Dedifferentiated amniotic fluid mesenchymal stem cell (primary cell): ENCODE measurements around the gene PRICKLE1.

Experiments used
- DNase-seq: peaks from one replicate; pipeline ENCODE4 v3.0.0-alpha.2; 2016; ENCODE audit errors: extremely low spot score

The PRICKLE1 gene

DNA sequence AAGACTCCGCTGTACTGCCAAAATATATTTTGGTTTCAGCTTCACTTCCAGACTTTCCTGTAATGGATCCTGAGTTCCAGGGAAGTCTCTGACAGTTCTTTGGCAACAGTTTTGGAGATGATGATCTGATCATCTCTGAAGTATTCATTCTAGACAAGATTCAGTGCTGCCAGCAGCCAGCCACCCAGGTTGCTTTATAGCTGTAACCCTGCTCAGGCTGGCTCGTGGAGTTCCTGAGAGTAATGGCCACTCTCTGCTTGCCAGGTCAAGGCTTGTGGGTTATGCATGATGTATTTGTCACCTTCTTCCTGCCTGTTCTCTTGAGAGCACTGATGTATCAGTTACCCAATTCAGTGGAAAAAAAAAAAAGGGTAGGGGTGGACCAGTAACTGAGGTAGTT is 139.3 kb downstream of the PRICKLE1 start:
- no peak for DNase-seq

DNA sequence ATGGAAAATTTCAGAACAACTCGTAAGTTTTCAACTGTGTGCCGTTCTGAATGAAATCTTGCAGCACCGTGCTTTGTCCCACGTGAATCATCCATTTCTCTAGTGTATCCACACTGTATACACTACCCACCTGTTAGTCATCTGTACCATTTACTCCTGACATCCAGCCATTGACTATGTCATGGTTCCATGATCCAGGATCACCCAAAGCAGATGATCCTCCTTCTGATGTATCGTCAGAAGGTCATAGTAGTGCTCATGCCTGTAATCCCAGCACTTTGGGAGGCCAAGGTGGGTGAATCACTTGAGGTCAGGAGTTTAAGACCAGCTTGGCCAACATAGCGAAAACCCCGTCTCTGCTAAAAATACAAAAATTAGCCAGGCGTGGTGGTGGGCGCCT is 140.7 kb downstream of the PRICKLE1 start:
- DNase-seq = no peak

GRCh38 chr12:42447371-42447786 is 142.2 kb downstream of the PRICKLE1 start:
- DNase-seq = no peak

DNA sequence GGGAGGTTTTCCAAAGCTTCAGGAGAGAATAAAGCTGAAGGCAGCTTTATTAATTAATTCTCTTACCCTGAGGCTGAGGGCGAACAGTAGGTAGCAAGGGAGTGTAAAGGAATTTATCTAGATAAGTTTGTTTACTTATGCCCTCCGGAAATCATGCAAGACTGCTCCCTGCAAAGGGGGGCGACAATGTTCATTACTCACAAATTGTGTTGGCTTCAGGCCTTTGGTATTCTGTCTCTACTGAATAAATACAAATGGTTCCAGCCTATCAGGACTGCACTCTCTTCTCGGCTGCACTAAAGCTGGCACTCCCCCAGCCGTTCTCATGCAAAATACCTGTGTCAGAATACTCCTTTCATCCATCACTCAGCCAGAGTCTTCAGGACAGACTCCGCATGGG is 142.8 kb downstream of the PRICKLE1 start:
- no peak for DNase-seq

GRCh38 chr12:42445891-42446290 is 143.7 kb downstream of the PRICKLE1 start:
- DNase-seq = no peak

- DNase-seq = no peak
These were observed 145.2 kb downstream of the PRICKLE1 start for GRCh38 chr12:42444192-42444943.

GRCh38 chr12:42442888-42443287 is 146.7 kb downstream of the PRICKLE1 start:
- DNase-seq = no peak

DNA sequence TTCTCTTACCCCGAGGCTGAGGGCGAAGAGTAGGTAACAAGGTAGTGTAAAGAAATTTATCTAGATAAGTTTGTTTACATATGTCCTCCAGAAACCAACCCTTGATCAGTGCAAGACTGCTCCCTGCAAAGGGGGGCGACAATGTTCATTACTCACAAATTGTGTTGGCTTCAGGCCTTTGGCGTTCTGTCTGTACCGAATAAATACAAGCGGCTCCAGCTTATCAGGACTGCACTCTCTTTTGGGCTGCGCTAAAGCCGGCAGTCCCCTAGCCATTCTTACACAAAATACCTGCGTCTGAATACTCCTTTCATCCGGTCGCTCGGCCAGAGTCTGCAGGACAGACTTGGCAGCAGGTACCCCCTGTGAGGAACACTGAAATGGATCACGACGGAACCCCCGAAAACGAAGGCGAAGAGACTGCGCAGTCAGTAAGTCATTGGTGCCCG is 147.2 kb downstream of the PRICKLE1 start:
- no peak for DNase-seq

GRCh38 chr12:42440608-42441007 is 148.9 kb downstream of the PRICKLE1 start:
- no peak for DNase-seq

DNA sequence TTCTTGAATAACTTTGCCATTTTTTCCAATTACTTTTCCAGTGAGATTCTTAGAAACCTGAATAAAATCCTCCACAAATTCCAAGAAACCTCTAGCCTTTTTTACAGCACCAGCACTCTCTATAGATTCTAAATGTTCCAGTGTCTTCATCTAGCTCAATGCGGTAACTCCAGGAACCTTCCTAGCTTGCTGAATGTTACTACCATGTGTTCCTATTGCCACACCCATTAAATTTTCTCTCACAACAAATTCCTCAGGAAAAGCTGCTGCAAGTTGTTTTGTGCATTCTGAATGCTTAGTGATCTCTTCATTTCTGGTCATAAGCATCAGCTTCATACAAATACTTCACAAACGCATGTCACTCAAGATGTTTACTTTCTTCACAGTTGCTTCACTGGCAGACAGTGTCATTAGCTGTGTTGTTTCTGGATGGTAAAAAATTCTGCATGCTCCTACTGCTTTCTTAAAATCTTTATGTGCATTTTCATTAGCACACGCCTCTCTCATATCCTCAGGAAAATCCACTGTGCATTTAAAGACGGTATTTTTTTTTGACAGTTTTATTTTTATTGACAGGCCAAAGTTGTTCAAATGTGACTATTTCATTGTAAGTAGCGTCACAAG is 156.9 kb downstream of the PRICKLE1 start:
- no peak for DNase-seq

- DNase-seq = no peak
These were observed 160.7 kb downstream of the PRICKLE1 start for GRCh38 chr12:42428850-42429249.

DNA sequence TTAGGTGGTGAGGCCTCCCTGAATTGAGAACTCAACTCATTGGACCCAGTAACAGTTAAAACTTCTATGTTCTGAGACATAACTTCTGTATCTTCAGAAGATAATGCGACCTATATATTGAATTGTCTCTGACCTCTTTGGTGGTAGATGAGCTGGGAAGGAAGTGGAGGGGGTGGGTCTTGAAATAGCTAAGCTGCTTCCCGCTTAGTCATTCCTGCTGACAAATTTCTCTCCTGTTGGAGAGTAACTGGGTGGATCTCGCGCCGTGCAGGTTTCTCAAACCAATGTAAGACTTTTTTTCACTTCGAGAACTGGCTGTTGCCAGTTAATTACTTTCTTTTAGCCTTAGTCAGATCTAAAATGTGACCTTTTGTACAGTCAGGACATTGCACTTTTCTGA is 162.8 kb downstream of the PRICKLE1 start:
- no peak for DNase-seq

GRCh38 chr12:42422785-42423184 is 166.8 kb downstream of the PRICKLE1 start:
- no peak for DNase-seq

DNA sequence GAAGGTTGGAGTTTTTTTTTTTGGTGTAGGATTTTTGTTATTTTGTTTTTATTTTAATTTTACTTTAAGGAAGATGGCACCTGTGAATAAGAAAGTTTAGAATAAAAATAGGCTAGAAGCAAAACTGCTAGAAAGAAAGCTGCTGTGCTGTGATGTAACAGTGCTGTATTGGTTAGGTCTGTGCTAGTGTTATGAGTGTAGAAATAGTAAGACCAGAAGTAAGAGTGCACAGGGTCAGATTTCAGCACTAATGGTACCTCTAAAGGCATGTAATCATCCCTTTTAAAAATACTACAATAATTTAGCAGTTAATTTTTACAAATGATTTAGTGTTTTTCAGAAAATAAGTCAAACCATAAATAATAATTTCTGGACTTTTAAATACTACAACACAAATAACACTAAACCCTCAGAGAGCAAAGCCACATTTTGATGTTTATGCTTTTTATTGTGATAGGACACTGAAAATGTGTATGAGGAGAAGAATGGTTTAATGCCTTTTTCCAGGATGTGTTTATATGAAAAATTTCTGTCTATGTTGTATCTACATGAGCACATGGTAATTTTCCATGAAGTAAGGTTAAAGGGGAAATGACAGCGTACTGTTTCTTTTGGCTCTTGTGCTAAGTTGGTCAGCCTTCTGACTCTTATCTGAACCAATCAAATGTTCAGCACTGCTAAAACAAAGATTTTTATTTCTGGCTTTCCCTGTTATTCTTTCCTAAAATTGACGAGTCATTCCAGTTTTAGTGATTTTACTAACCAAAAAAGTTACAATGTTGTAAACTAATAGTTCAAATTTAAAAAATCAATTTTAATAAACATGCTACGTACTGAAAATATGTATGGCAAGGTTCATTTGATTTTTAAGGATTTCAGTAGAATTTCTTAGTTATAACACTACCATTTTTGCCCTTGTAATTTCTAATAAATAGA is 167.4 kb downstream of the PRICKLE1 start:
- DNase-seq = peak; percentile 77

DNA sequence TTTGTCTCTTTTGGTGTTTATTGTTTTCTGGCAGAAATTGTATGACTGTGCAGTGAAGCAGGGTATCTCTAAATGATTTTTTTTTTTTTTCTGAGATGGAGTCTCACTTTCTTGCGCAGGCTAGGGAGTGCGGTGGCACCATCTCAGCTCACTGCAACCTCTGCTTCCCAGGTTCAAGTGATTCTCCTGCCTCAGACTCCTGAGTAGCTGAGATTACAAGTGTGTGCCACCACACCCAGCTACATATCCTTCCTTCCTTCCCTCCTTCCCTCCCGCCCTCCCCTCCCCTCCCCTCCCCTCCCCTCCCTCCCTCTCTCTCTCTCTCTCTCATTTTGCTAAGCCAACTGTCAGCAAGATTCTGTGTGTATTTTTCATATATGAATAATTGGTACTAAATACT is 169.2 kb downstream of the PRICKLE1 start:
- no peak for DNase-seq

GRCh38 chr12:42410340-42410739 is 179.2 kb downstream of the PRICKLE1 start:
- no peak for DNase-seq

DNA sequence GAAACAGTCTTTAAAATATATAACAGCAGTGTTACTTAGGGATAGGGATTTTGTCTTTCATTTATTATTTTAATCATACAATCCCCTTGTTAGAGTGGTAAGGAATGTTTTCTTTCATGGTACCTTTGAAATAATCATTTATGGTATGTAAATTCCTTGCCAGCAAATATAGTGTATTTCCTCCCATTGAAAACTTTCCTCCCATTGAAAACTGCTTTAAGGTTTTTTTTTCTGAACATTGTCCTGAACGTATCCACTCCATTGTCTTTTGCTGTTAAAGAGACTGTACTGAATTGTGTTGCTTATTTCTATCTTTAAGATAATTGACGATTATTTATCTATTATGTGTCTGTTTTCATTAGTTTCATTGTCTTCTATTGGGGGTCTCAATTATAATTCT is 180.1 kb downstream of the PRICKLE1 start:
- no peak for DNase-seq

DNA sequence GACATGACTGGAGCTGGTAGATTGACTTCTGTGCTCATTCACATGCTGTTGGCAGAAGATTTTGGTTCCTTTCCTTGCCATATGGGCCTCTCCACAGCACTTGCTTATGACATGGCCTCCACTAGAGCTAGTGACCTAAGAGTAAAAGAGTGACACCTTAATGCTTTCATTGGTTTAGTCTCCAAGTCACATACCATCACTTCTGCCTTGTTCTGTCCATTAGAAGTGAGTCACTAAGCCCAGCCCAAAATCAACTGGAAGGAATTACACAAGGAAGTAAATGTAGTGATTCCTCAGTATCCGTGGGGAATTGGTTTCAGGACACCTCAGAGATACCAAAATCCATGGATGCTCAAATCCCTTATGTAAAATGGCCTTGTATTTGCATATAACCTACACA is 182.2 kb downstream of the PRICKLE1 start:
- no peak for DNase-seq
